DMS79 (cell line): ENCODE data around the gene ERN2.

Experiments used
- DNase-seq: peaks from one replicate; lab custom pipeline; 2025; lab: John Stamatoyannopoulos, UW

ERN2 gene

GRCh38 chr16:23687034-23687808, 25.8 kb downstream of the ERN2 start:
- no peak for DNase-seq

- DNase-seq = no peak
Measured at GRCh38 chr16:23683487-23683886, 29.5 kb downstream of the ERN2 start.

- DNase-seq = no peak
Measured at GRCh38 chr16:23682181-23682580, 30.8 kb downstream of the ERN2 start.

GRCh38 chr16:23679986-23680336, 33.1 kb downstream of the ERN2 start:
- DNase-seq = no peak

GRCh38 chr16:23679274-23679985, 33.6 kb downstream of the ERN2 start:
- peak; percentile 32 for DNase-seq

- DNase-seq = peak; percentile 78
Measured at GRCh38 chr16:23678430-23679273, 34.4 kb downstream of the ERN2 start, which contains the start of gene PLK1. Gene PLK1, plus strand, starts transcription at chr16:23678889. Its CDS starts 44 bp downstream, at chr16:23678933.

- no peak for DNase-seq
Measured at GRCh38 chr16:23676924-23677480, 36.0 kb downstream of the ERN2 start.

- DNase-seq = no peak
Measured at GRCh38 chr16:23673971-23674614, 38.9 kb downstream of the ERN2 start.

GRCh38 chr16:23670137-23670776, 42.8 kb downstream of the ERN2 start:
- no peak for DNase-seq

- no peak for DNase-seq
Measured at GRCh38 chr16:23668873-23669272, 44.1 kb downstream of the ERN2 start.

GRCh38 chr16:23668225-23668624, 44.8 kb downstream of the ERN2 start:
- no peak for DNase-seq

- DNase-seq = no peak
Measured at GRCh38 chr16:23667355-23667659, 45.7 kb downstream of the ERN2 start.

- no peak for DNase-seq
Measured at GRCh38 chr16:23666571-23667354, 46.3 kb downstream of the ERN2 start.

- no peak for DNase-seq
Measured at GRCh38 chr16:23663918-23664317, 49.1 kb downstream of the ERN2 start.

GRCh38 chr16:23651943-23652468, 61.0 kb downstream of the ERN2 start:
- no peak for DNase-seq

GRCh38 chr16:23650674-23651416, 62.2 kb downstream of the ERN2 start:
- DNase-seq = no peak

GRCh38 chr16:23642246-23642774, 70.7 kb downstream of the ERN2 start:
- no peak for DNase-seq

- DNase-seq = peak; percentile 80
Measured at GRCh38 chr16:23640931-23641765, 71.9 kb downstream of the ERN2 start, which contains the start of the genes DCTN5 and PALB2. Gene DCTN5, plus strand, starts transcription at chr16:23641466. Its CDS starts 77 bp downstream, at chr16:23641543. Gene PALB2, minus strand, starts transcription at chr16:23641310. Its CDS starts 153 bp downstream, at chr16:23641157.
